Neutrophil (primary cell): Measurements from ENCODE around the gene PLEKHG3.

Experiments
- H3K27ac ChIP-seq: fragments of 200-600 bp; sonication (generic); 2 replicates; pipeline ENCODE4 v1.5.1; 2016; ENCODE audit warnings: mild to moderate bottlenecking, moderate library complexity
- H3K27me3 ChIP-seq: fragments of 200-600 bp; sonication (generic); 2 replicates; pipeline ENCODE4 v1.6.0; 2016; ENCODE audit warnings: mild to moderate bottlenecking
- H3K36me3 ChIP-seq: fragments of 200-600 bp; sonication (generic); 2 replicates; pipeline ENCODE4 v1.5.1; 2017
- H3K4me1 ChIP-seq, 2 experiments: fragments of 200-600 bp in 1 of 2; sonication (generic) in 1 of 2; 1 replicate in 1 of 2; 2 replicates in 1 of 2; pipeline versions ENCODE4 v1.5.1 to v1.6.1; 2013 to 2016; ENCODE audit warnings: low read depth in 1 of 2, low read length in 1 of 2, mild to moderate bottlenecking in 1 of 2, moderate library complexity in 1 of 2; ENCODE audit not compliant: control insufficient read depth in 1 of 2, insufficient read depth in 1 of 2
- H3K4me3 ChIP-seq, 2 experiments: fragments of 200-600 bp in 1 of 2; sonication (generic) in 1 of 2; 1 replicate in 1 of 2; 2 replicates in 1 of 2; pipeline ENCODE4 v1.5.1; 2013 to 2016; ENCODE audit warnings: low read depth in 1 of 2, low read length in 1 of 2, mild to moderate bottlenecking in 1 of 2, moderate library complexity in 1 of 2
- H3K9me3 ChIP-seq: fragments of 200-600 bp; sonication (generic); 2 replicates; pipeline ENCODE4 v1.5.1; 2016
- CTCF ChIP-seq: fragments of 200-600 bp; sonication (generic); IDR thresholded peaks from 2 replicates; pipeline ENCODE4 v1.5.1; 2016; ENCODE audit warnings: antibody characterized with exemption

Gene PLEKHG3

GRCh38 chr14:64778104-64778754, 74.0 kb downstream of the PLEKHG3 start:
- Histone ChIP-seq H3K9me3 (no peaks in the 10 kb centered on the region), H3K27ac (no peak overlapping the region)
- TF ChIP-seq CTCF = no peak

GRCh38 chr14:64779472-64779871, 75.2 kb downstream of the PLEKHG3 start:
- Histone ChIP-seq H3K4me3 (no peak overlapping the region), H3K4me1 (no peaks in the 10 kb centered on the region), H3K27me3 (no peaks in the 10 kb centered on the region), H3K27ac (no peak overlapping the region), H3K36me3 (no peaks in the 10 kb centered on the region), H3K9me3 (no peaks in the 10 kb centered on the region)
- TF ChIP-seq CTCF = no peak

More at GRCh38 chr14:64778104-64778754, 74.0 kb downstream of the PLEKHG3 start:
- no peaks in the 10 kb centered on the region for H3K4me1 ChIP-seq
- H3K4me3 ChIP-seq = no peak overlapping the region
- no peaks in the 10 kb centered on the region for H3K27me3 ChIP-seq
- H3K36me3 ChIP-seq = no peaks in the 10 kb centered on the region

GRCh38 chr14:64782196-64782595, 78.0 kb downstream of the PLEKHG3 start:
- Histone ChIP-seq H3K9me3 (no peaks in the 10 kb centered on the region), H3K4me1 (no peaks in the 10 kb centered on the region), H3K4me3 (no peak overlapping the region), H3K27me3 (no peaks in the 10 kb centered on the region), H3K27ac (no peak overlapping the region), H3K36me3 (no peaks in the 10 kb centered on the region)
- no peak for TF ChIP-seq CTCF

- TF ChIP-seq CTCF = no peak
Measured at GRCh38 chr14:64784006-64784405, 79.8 kb downstream of the PLEKHG3 start.

GRCh38 chr14:64786296-64787149, 82.3 kb downstream of the PLEKHG3 start:
- H3K36me3 ChIP-seq = no peaks in the 10 kb centered on the region
- TF ChIP-seq CTCF = no peak

More at GRCh38 chr14:64784006-64784405, 79.8 kb downstream of the PLEKHG3 start:
- H3K4me3 ChIP-seq = no peak overlapping the region
- H3K27me3 ChIP-seq = no peaks in the 10 kb centered on the region
- no peaks in the 10 kb centered on the region for H3K36me3 ChIP-seq
- no peaks in the 10 kb centered on the region for H3K4me1 ChIP-seq
- H3K27ac ChIP-seq = no peak overlapping the region
- H3K9me3 ChIP-seq = no peaks in the 10 kb centered on the region

More at GRCh38 chr14:64786296-64787149, 82.3 kb downstream of the PLEKHG3 start:
- no peaks in the 10 kb centered on the region for H3K27me3 ChIP-seq
- no peak overlapping the region for H3K4me3 ChIP-seq
- H3K4me1 ChIP-seq = no peaks in the 10 kb centered on the region
- H3K27ac ChIP-seq = no peak overlapping the region
- H3K9me3 ChIP-seq = no peaks in the 10 kb centered on the region
